NCI-H526 treated with DMSO at 0.1 percent for 48 hours (cell line): ENCODE data around the gene ZBTB8A.

Experiments used
- DNase-seq: peaks from one replicate; lab custom pipeline; 2025; lab: John Stamatoyannopoulos, UW

Gene ZBTB8A

GRCh38 chr1:32652244-32652962, 113.2 kb downstream of the ZBTB8A start:
- no peak for DNase-seq
